Hepatocyte (in vitro differentiated cells): Measurements from ENCODE around the gene KCNQ1.

Experiments
- EZH2 ChIP-seq: fragments of 200-600 bp; sonication (generic); IDR thresholded peaks from 2 replicates; pipeline ENCODE4 v1.6.1; 2016; ENCODE audit warnings: antibody characterized with exemption, mild to moderate bottlenecking, borderline replicate concordance
- TF ChIP-seq, protein P1 (sequence below): fragments of 200-600 bp; sonication (generic); IDR thresholded peaks from 2 replicates; pipeline ENCODE4 v1.5.1; 2016; ENCODE audit warnings: antibody characterized with exemption, mild to moderate bottlenecking; ENCODE audit not compliant: poor library complexity

DNA sequence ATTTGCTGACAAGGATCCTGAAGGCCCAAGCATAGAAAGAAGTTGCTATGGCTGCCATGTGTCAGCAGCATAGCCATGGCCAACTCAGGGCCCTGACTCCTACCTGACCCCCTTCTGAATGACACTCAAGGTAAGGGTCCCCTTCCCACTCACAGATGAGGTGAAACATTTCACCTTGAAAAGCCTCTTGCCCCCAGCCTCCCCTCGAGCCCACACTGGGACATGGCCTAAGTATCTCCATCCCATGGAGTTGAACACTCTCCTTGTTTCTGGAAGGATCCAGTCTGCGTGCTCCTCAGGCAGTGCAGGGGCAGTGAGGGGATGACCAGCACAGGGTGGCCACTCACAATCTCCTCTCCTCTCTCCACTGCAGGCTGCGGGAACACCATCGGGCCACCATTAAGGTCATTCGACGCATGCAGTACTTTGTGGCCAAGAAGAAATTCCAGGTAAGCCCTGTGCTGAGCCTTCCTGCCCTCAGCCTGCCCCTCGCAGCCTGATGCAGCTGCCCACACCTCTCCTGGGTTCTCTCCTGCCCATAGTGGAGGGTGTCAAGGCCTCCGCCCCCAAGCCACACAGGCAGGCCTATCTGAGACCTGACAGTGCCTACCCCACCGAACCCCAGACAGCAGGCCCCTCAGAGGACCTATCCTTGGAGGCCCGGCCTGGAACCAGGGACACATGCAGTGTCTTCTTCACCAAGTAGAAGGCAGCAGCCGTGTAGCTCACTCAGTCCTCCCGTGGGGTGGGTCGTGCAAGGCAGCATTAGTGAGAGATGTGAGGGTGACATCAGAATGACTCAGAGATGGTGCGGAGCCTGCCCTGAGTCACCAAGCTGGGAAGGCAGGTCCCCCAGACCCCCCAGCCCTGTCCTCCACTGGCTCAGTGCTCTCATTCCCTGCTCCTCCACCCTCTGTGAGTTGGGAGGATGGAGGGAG, 323.9 kb downstream of the KCNQ1 start:
- TF ChIP-seq EZH2: no peak
- TF ChIP-seq, protein P1, sequence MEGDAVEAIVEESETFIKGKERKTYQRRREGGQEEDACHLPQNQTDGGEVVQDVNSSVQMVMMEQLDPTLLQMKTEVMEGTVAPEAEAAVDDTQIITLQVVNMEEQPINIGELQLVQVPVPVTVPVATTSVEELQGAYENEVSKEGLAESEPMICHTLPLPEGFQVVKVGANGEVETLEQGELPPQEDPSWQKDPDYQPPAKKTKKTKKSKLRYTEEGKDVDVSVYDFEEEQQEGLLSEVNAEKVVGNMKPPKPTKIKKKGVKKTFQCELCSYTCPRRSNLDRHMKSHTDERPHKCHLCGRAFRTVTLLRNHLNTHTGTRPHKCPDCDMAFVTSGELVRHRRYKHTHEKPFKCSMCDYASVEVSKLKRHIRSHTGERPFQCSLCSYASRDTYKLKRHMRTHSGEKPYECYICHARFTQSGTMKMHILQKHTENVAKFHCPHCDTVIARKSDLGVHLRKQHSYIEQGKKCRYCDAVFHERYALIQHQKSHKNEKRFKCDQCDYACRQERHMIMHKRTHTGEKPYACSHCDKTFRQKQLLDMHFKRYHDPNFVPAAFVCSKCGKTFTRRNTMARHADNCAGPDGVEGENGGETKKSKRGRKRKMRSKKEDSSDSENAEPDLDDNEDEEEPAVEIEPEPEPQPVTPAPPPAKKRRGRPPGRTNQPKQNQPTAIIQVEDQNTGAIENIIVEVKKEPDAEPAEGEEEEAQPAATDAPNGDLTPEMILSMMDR: no peak
